Activated B cell treated with CpG ODN at 0.5 μM for 24 hours (primary cell): Measurements from ENCODE around the gene GPR55. TPM values are rescaled to one million over a fixed set of nuclear protein-coding genes. Genes with fewer than 3 reads are reported as not detected.

Experiments used
- ATAC-seq: fragments of 200-7000 bp; cut with Tn5 transposase; one replicate; pipeline ENCODE4 v1.10.0; 2021; ENCODE audit warnings: low read depth, mild to moderate bottlenecking, moderate library complexity
- CTCF ChIA-PET: fragments of 350-600 bp; sonication (Branson Sonifier 250); formaldehyde crosslinking; loops from one replicate; lab custom pipeline; 2021; ENCODE audit warnings: antibody characterized with exemption; lab: Charles Lee
- POLR2A ChIA-PET: fragments of 350-600 bp; sonication (Branson Sonifier 250); formaldehyde crosslinking; loops from one replicate; lab custom pipeline; 2021; ENCODE audit warnings: antibody characterized with exemption; lab: Charles Lee
- DNase-seq: peaks from one replicate; pipeline ENCODE4 v3.0.0; 2022
- H3K27ac Mint-ChIP-seq: one replicate; pipeline ENCODE4 v1.8.0; 2020; ENCODE audit warnings: mixed read lengths
- H3K27me3 Mint-ChIP-seq: one replicate; pipeline ENCODE4 v1.8.0; 2021; ENCODE audit warnings: mixed read lengths
- H3K36me3 Mint-ChIP-seq: one replicate; pipeline ENCODE4 v1.8.0; 2021; ENCODE audit warnings: low read depth, mixed read lengths
- H3K4me1 Mint-ChIP-seq: one replicate; pipeline ENCODE4 v1.8.0; 2021; ENCODE audit warnings: mixed read lengths
- H3K4me3 Mint-ChIP-seq: one replicate; pipeline ENCODE4 v1.8.0; 2020; ENCODE audit warnings: mild to moderate bottlenecking, mixed read lengths
- H3K9me3 Mint-ChIP-seq: one replicate; pipeline ENCODE4 v1.8.0; 2020; ENCODE audit warnings: mixed read lengths
- CTCF ChIP-seq: fragments of 200-600 bp; IDR thresholded peaks from one replicate; pipeline ENCODE4 v1.8.0; 2022; ENCODE audit warnings: antibody characterized with exemption, mild to moderate bottlenecking
- intact Hi-C: fragments of 100-400 bp; cut with micrococcal nuclease; formaldehyde crosslinking; loops from one replicate; pipeline ENCODE4 v1.15.1; 2024
- total RNA-seq: library from RNA; stranded (reverse); gene quantifications from 2 replicates; pipeline ENCODE4 v1.2.3, GENCODE V29; 2022

The GPR55 gene
- total RNA-seq, 1 donor from 2014 or later, result 6.3 TPM

GRCh38 chr2:230907361-230908091 is 17.5 kb downstream of the GPR55 start:
- peaks cover 1% of the 10 kb centered on the region for H3K27me3 Mint-ChIP-seq
- DNase-seq (peak; percentile 7), ATAC-seq (no peak)
- CTCF ChIA-PET, result no interaction called here
- peaks cover 15% of the 10 kb centered on the region for H3K4me1 Mint-ChIP-seq
- no peak overlapping the region for H3K4me3 Mint-ChIP-seq
- TF ChIP-seq CTCF, result no peak
- POLR2A ChIA-PET, result no interaction called here
- no peaks in the 10 kb centered on the region for H3K9me3 Mint-ChIP-seq
- intact Hi-C loops, result no loop called here
- no peak overlapping the region for H3K27ac Mint-ChIP-seq
- H3K36me3 Mint-ChIP-seq, result peaks cover 2% of the 10 kb centered on the region

- no peak for ATAC-seq
- Mint-ChIP-seq H3K4me1 (peaks cover 20% of the 10 kb centered on the region), H3K9me3 (no peaks in the 10 kb centered on the region), H3K27ac (no peak overlapping the region), H3K27me3 (peaks cover 1% of the 10 kb centered on the region), H3K36me3 (peaks cover 2% of the 10 kb centered on the region), H3K4me3 (no peak overlapping the region)
- TF ChIP-seq CTCF, result no peak
- POLR2A ChIA-PET, result no interaction called here
- DNase-seq, result peak; percentile 12
- CTCF ChIA-PET, result interaction anchor here (1.7 to 3.2 kb wide), 2 partner anchors 58 to 81 kb away, joined by 6 to 12 read pairs; no protein-coding TSS in a partner anchor
- intact Hi-C loops, result no loop called here
Measured at GRCh38 chr2:230906471-230907230, 18.4 kb downstream of the GPR55 start.

- CTCF ChIA-PET, result interaction anchor here (1.7 to 3.2 kb wide), 2 partner anchors 57 to 82 kb away, joined by 6 to 12 read pairs; no protein-coding TSS in a partner anchor
- Mint-ChIP-seq H3K27me3 (no peaks in the 10 kb centered on the region), H3K9me3 (no peaks in the 10 kb centered on the region), H3K27ac (no peak overlapping the region), H3K36me3 (peaks cover 2% of the 10 kb centered on the region), H3K4me1 (peaks cover 23% of the 10 kb centered on the region), H3K4me3 (no peak overlapping the region)
- TF ChIP-seq CTCF, result no peak
- ATAC-seq (peak; percentile 38), DNase-seq (peak; percentile 14)
- POLR2A ChIA-PET, result interaction anchor here (0.9 to 1.0 kb wide), 2 partner anchors 33 to 82 kb away, joined by 3 read pairs; no protein-coding TSS in a partner anchor
- intact Hi-C loops, result no loop called here
Measured at GRCh38 chr2:230905448-230906421, 19.3 kb downstream of the GPR55 start.

- peaks cover 23% of the 10 kb centered on the region for H3K4me1 Mint-ChIP-seq
- no peak for TF ChIP-seq CTCF
- intact Hi-C loops, result loop anchor here (5.0 kb wide), 1 partner anchor 37 kb away; no protein-coding TSS in a partner anchor
- no peaks in the 10 kb centered on the region for H3K27me3 Mint-ChIP-seq
- DNase-seq (peak; percentile 12), ATAC-seq (no peak)
- ChIA-PET POLR2A (interaction anchor here (0.9 to 1.0 kb wide), 2 partner anchors 32 to 82 kb away, joined by 3 read pairs; no protein-coding TSS in a partner anchor), CTCF (interaction anchor here (1.7 to 9.8 kb wide), 3 partner anchors 57 to 82 kb away, joined by 6 to 97 read pairs (median 12); no protein-coding TSS in a partner anchor)
- no peaks in the 10 kb centered on the region for H3K9me3 Mint-ChIP-seq
- no peak overlapping the region for H3K4me3 Mint-ChIP-seq
- H3K36me3 Mint-ChIP-seq, result peaks cover 2% of the 10 kb centered on the region
- H3K27ac Mint-ChIP-seq, result no peak overlapping the region
Measured at GRCh38 chr2:230904856-230905447, 20.1 kb downstream of the GPR55 start.
